K562 (cell line): ENCODE data around the gene SPSB1. TPM values are rescaled to one million over a fixed set of nuclear protein-coding genes. Genes with fewer than 3 reads are reported as not detected.

Experiments used
- ATAC-seq: fragments of 200-7000 bp; cut with Tn5 transposase; 3 replicates; pipeline ENCODE4 v1.9.1; 2020; ENCODE audit warnings: moderate library complexity
- BruUV-seq: library from RNA; stranded (reverse); fragments of 400-500 nt; replicated peaks from 2 replicates; lab custom pipeline; 2021; lab: Mats Ljungman, UMichigan
- CTCF ChIA-PET: fragments of 300-600 bp; formaldehyde crosslinking; extraction: SDS; loops from one replicate; lab custom pipeline; 2021; ENCODE audit warnings: low intra/inter-chr PET ratio; lab: Yijun Ruan, JAX
- POLR2A ChIA-PET: fragments of 300-600, 350-650 bp; sonication (Branson Sonifier 250); formaldehyde crosslinking; extraction: SDS; loops from one replicate; lab custom pipeline; 2021; ENCODE audit warnings: antibody characterized with exemption, inconsistent platforms; lab: Yijun Ruan, JAX
- DNase-seq, 4 experiments: peaks; one replicate each; pipeline versions ENCODE4 v3.0.0 to v3.0.0-alpha.2; 2011 to 2018; ENCODE audit warnings: low spot score in 3 of 4, mixed read lengths in 3 of 4; ENCODE audit errors: extremely low read depth in 1 of 4
- FAIRE-seq: peaks from 2 replicates; lab custom pipeline; 2011; peaks lifted over from hg19 to GRCh38; lab: Jason Lieb, UNC
- H2AFZ ChIP-seq: 2 replicates; pipeline ENCODE4 v1.6.0; 2011; ENCODE audit warnings: low read depth, low read length, control low read depth, inconsistent platforms
- H3K27ac ChIP-seq: fragments of 200-600 bp; 3 replicates; pipeline ENCODE4 v1.8.0; 2011; ENCODE audit warnings: low read depth, mild to moderate bottlenecking, control low read depth, inconsistent platforms, low read length, moderate library complexity, mixed read lengths; ENCODE audit errors: extremely low read depth
- H3K27me3 ChIP-seq, 2 experiments: fragments of 300-600 bp in 1 of 2; 2 replicates in 1 of 2; 3 replicates in 1 of 2; pipeline versions ENCODE4 v1.6.0 to v1.8.0; 2011; ENCODE audit warnings: inconsistent platforms in 2 of 2, low read length in 2 of 2, mild to moderate bottlenecking in 1 of 2, mixed read lengths in 1 of 2, moderate library complexity in 1 of 2; ENCODE audit not compliant: control insufficient read depth in 2 of 2, insufficient read depth in 2 of 2
- H3K36me3 ChIP-seq: fragments of 300-600 bp; 3 replicates; pipeline ENCODE4 v1.8.0; 2011; ENCODE audit warnings: mild to moderate bottlenecking, low read length, inconsistent platforms; ENCODE audit not compliant: control insufficient read depth, insufficient read depth
- H3K4me1 ChIP-seq, 2 experiments: fragments of 200-600 bp in 1 of 2; replicated peaks in 1 of 2; 2 replicates in 1 of 2; 3 replicates in 1 of 2; pipeline versions ENCODE4 v1.5.1 to v1.8.0; 2011; ENCODE audit warnings: inconsistent platforms in 2 of 2, low read length in 2 of 2, mild to moderate bottlenecking in 1 of 2, mixed read lengths in 1 of 2, moderate library complexity in 1 of 2; ENCODE audit not compliant: control insufficient read depth in 2 of 2, insufficient read depth in 2 of 2
- H3K4me2 ChIP-seq: 2 replicates; pipeline ENCODE4 v1.6.1; 2011; ENCODE audit warnings: low read length, control low read depth, inconsistent platforms, mixed read lengths; ENCODE audit not compliant: insufficient read depth
- H3K4me3 ChIP-seq: fragments of 200-600 bp; sonication (generic), shearing (Covaris generic); 2 replicates; pipeline ENCODE4 v1.5.1; 2016; ENCODE audit warnings: control low read depth, inconsistent platforms
- H3K79me2 ChIP-seq: fragments of 200-600 bp; 3 replicates; pipeline ENCODE4 v1.8.0; 2011; ENCODE audit warnings: low read length, inconsistent platforms; ENCODE audit not compliant: control insufficient read depth, insufficient read depth
- H3K9ac ChIP-seq, 2 experiments: 2 replicates each; pipeline versions ENCODE4 v1.6.0 to v1.6.1; 2011; ENCODE audit warnings: low read depth in 2 of 2, low read length in 2 of 2, control low read depth in 1 of 2, inconsistent platforms in 1 of 2, mild to moderate bottlenecking in 1 of 2, mixed read lengths in 1 of 2; ENCODE audit not compliant: insufficient read depth in 1 of 2
- H3K9me1 ChIP-seq: one replicate; pipeline ENCODE4 v1.6.0; 2011; ENCODE audit warnings: inconsistent platforms, mild to moderate bottlenecking, low read length, moderate library complexity; ENCODE audit not compliant: control insufficient read depth, insufficient read depth
- H3K9me3 ChIP-seq: replicated peaks from 2 replicates; pipeline ENCODE4 v1.5.1; 2011; ENCODE audit warnings: low read depth, low read length, inconsistent platforms; ENCODE audit not compliant: control insufficient read depth, insufficient read depth
- H4K20me1 ChIP-seq: replicated peaks from 2 replicates; pipeline ENCODE4 v1.6.1; 2011; ENCODE audit warnings: low read length, inconsistent platforms, mixed read lengths; ENCODE audit not compliant: control insufficient read depth, insufficient read depth
- NCOA1 ChIP-seq: fragments of 450-650 bp; IDR thresholded peaks from 2 replicates; pipeline ENCODE4 v1.6.1; 2016; ENCODE audit warnings: low read depth
- NRF1 ChIP-seq, 2 experiments: fragments of 450-650 bp; IDR thresholded peaks in 1 of 2; conservative IDR thresholded peaks in 1 of 2; 2 replicates each; pipeline ENCODE4 v1.6.1; 2014; ENCODE audit warnings: mild to moderate bottlenecking in 2 of 2
- PTRF ChIP-seq: fragments of 450-650 bp; IDR thresholded peaks from 2 replicates; pipeline ENCODE4 v1.6.1; 2016; ENCODE audit warnings: mild to moderate bottlenecking, missing genetic modification characterization, missing compliant biosample characterization
- SLC30A9 ChIP-seq: fragments of 250-450 bp; sonication (Bioruptor Pico); IDR thresholded peaks from 2 replicates; pipeline ENCODE4 v1.8.0; 2022; ENCODE audit warnings: mild to moderate bottlenecking, moderate library complexity
- YBX1 ChIP-seq: fragments of 450-650 bp; IDR thresholded peaks from 2 replicates; pipeline ENCODE4 v1.7.1; 2016; ENCODE audit warnings: mild to moderate bottlenecking
- ZNF197 ChIP-seq: fragments of 200-800 bp; sonication (Bioruptor generic); IDR thresholded peaks from 2 replicates; pipeline ENCODE4 v1.6.1; 2016; ENCODE audit warnings: low read depth, missing genetic modification characterization, missing compliant biosample characterization
- ZNF217 ChIP-seq: sonication (generic); formaldehyde crosslinking; IDR thresholded peaks from 2 replicates; pipeline ENCODE4 v1.8.0; 2022; ENCODE audit warnings: mild to moderate bottlenecking, missing genetic modification reagents
- ZNF263 ChIP-seq: sonication (generic); formaldehyde crosslinking; IDR thresholded peaks from 2 replicates; pipeline ENCODE4 v1.8.0; 2022; ENCODE audit warnings: mild to moderate bottlenecking, missing genetic modification reagents, borderline replicate concordance
- ZNF75A ChIP-seq: fragments of 450-650 bp; formaldehyde crosslinking; IDR thresholded peaks from 2 replicates; pipeline ENCODE4 v1.4.0; 2020; ENCODE audit warnings: mild to moderate bottlenecking
- ZSCAN29 ChIP-seq: fragments of 450-650 bp; IDR thresholded peaks from 2 replicates; pipeline ENCODE4 v1.6.1; 2017
- WGBS: fragments of 100-300 bp; shearing (Covaris generic); methylation state at CpG from one replicate; pipeline ENCODE4 v1.1.6; 2016; ENCODE audit warnings: low coverage, mixed read lengths; ENCODE audit not compliant: insufficient coverage; ENCODE audit errors: missing lambda C conversion rate; 5-methylcytosine and 5-hydroxymethylcytosine counted together
- in situ Hi-C: fragments of 300-500 bp; cut with MboI; formaldehyde crosslinking; loops from 4 replicates; pipeline ENCODE4 v1.15.0; 2018; ENCODE audit warnings: inconsistent platforms, mixed read lengths
- intact Hi-C: fragments of 100-400 bp; cut with micrococcal nuclease; formaldehyde crosslinking; loops from 2 replicates; pipeline ENCODE4 v1.14.2; 2022
- polyA plus RNA-seq, 8 experiments: library from polyadenylated mRNA; depleted of rRNA in 4 of 8; stranded (reverse) in 5 of 8; unstranded in 3 of 8; fragments of >200 nt; fragmentation: Nextera tagmentation in 2 of 8; fragmentation: Illumina TruSeq in 1 of 8; extraction: Ambion mirVana in 2 of 8; extraction: Trizol in 1 of 8; gene quantifications; 2 replicates each; pipeline versions ENCODE4 v1.2.1 to v1.2.3, GENCODE V29; 2011 to 2014; ENCODE audit warnings: inconsistent platforms in 1 of 8, missing spikeins in 1 of 8
- total RNA-seq, 7 experiments: library from RNA; depleted of rRNA in 6 of 7; stranded (reverse); fragments of >200 nt in 6 of 7; fragmentation: Illumina TruSeq in 2 of 7; extraction: Trizol in 2 of 7; gene quantifications; 2 replicates each; pipeline versions ENCODE4 v1.2.1 to v1.2.3, GENCODE V29; 2011 to 2021; ENCODE audit warnings: low replicate concordance in 1 of 7

SPSB1 gene
- total and polyA plus RNA-seq, 9 of the 15 experiments (the other 6 are each of a cell fraction or from before 2014, with no cell fraction given): 0.06 to 0.35 (median 0.14) TPM; not detected in 6

GRCh38 chr1:9357958-9358357 is 65.3 kb downstream of the SPSB1 start:
- Histone ChIP-seq H3K79me2 (no peaks in the 10 kb centered on the region), H3K9me1 (no peaks in the 10 kb centered on the region), H2AFZ (no peak overlapping the region), H3K9me3 (no peaks in the 10 kb centered on the region)
- CTCF ChIA-PET: no interaction called here
- TF ChIP-seq NRF1 (conservative IDR thresholded peaks at IDR 0.05 in 1 of 2, IDR thresholded peaks at IDR 0.05 in 1 of 2) (peak; percentile 75 to 81), SLC30A9 (CRISPR knock-in tag) (no peak), ZNF263 (CRISPR knock-in tag) (peak; percentile 81)
- TF ChIP-seq, all 486 proteins: peak for 2
- peaks cover 57 to 91% of the 10 kb centered on the region in 2 experiments; a peak in 4 of 5 replicates for H3K27me3 ChIP-seq
- peaks cover 0 to 4% of the 10 kb centered on the region in 2 experiments; a peak in 1 of 5 replicates for H3K4me1 ChIP-seq
- DNase-seq: no peak
- H3K36me3 ChIP-seq: no peaks in the 10 kb centered on the region
- peaks cover 29% of the 10 kb centered on the region for H4K20me1 ChIP-seq
- H3K9ac ChIP-seq: no peak overlapping the region
- POLR2A ChIA-PET: no interaction called here
- ATAC-seq: no peak
- H3K4me2 ChIP-seq: no peak overlapping the region
- intact Hi-C loops: no loop called here
- 0% methylated on average over 8 of the region's 8 CpGs for WGBS
- in situ Hi-C loops: no loop called here
- no TSS peak for BruUV-seq
- FAIRE-seq: no peak
- H3K4me3 ChIP-seq: no peak overlapping the region
- H3K27ac ChIP-seq: no peak overlapping the region

DNA sequence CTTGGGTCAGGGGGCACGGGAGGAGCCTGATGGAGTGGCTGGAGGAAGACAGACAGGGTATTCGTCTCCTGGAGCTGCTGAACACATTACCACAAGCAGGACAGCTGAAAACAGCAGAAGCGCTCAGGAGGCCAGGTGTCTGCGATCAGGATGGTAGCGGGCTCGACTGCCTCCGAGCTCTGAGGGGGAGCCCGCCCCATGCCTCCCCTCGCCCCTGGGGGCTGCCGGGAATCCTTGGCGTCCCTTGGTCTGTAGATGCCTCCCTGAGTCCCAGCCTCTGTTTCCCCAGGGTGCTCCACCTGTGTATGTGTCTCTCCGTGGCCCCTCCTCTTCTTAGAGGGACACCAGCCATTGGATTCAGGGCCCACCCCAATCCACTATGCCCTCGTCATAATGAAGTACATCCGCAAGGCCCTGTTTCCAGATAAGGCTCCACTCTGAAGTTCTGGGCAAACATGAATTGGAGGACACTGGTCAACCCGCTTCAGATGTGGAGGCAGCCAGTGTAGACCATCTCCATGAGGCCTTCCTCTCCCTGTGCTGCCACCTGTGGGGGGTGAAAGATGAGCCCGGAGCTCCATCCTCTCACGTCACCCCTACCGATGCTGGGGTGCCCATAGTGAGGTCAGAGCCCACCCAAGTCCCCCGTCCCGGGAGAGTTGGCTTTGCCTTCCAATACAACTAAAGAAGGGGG is 67.8 kb downstream of the SPSB1 start:
- POLR2A ChIA-PET: interaction anchor here (0.7 to 1.1 kb wide), 2 partner anchors 11 to 12 kb away, joined by 3 read pairs; no protein-coding TSS in a partner anchor
- H3K9ac ChIP-seq: no peak overlapping the region
- H3K4me2 ChIP-seq: no peak overlapping the region
- FAIRE-seq: no peak
- H3K36me3 ChIP-seq: no peaks in the 10 kb centered on the region
- H3K27ac ChIP-seq: no peak overlapping the region
- BruUV-seq: no TSS peak
- TF ChIP-seq YBX1 (no peak), ZSCAN29 (peak; percentile 90), ZNF217 (CRISPR knock-in tag) (no peak), ZNF75A (CRISPR knock-in tag) (no peak), ZNF197 (CRISPR knock-in tag) (no peak), NCOA1 (no peak), PTRF (tag) (no peak)
- no peaks in the 10 kb centered on the region for H3K9me1 ChIP-seq
- in situ Hi-C loops (no loop called here), intact Hi-C loops (no loop called here)
- H2AFZ ChIP-seq: no peak overlapping the region
- ATAC-seq: no peak
- DNase-seq: no peak
- no peaks in the 10 kb centered on the region for H3K9me3 ChIP-seq
- WGBS: 11% methylated on average over 20 of the region's 20 CpGs
- no peaks in the 10 kb centered on the region for H3K79me2 ChIP-seq
- H3K4me1 ChIP-seq: peaks cover 0 to 4% of the 10 kb centered on the region in 2 experiments; a peak in 1 of 5 replicates
- CTCF ChIA-PET: no interaction called here
- H3K27me3 ChIP-seq: peaks cover 50 to 89% of the 10 kb centered on the region in 2 experiments; a peak in 4 of 5 replicates
- H3K4me3 ChIP-seq: no peak overlapping the region
- peaks cover 11% of the 10 kb centered on the region for H4K20me1 ChIP-seq
